Measurements from ENCODE around the gene PKP4.

DNA sequence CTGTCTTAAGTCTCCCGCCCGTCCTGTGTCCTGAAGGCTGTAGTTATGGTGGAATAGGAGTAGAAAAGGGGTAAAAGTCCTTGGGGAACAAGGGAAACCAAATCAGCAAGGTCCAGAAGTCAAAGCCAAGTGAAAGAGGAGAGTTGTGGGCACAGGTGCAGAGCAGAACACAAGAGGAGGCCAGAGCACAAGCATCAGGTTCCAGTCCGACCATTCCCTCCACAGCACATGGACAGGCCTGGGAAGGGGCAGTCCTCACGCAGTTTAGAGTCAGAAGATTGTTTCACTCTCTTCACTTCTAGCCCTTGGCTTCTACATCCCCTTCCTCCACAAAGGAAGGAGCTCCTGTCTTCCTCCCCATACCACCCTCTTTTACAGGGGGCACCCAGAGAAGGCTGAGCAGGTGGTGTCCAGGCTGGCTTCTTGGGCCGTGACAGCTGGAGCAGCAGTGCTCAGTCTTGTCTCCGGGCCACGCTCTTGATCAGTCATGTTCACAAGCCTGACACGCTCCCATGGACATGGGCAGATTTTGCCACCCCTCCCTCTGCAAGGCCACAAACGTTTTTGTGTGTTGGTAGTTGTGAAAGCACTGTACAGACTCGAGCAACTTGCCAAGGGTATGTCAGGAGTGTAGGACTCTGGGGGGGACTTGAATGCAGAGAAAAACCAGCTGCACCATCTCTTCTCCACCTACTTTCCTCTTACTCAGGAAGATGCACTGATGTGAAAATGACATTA lies 199.9 kb downstream of the PKP4 start:
- TF ChIP-seq, protein P1, sequence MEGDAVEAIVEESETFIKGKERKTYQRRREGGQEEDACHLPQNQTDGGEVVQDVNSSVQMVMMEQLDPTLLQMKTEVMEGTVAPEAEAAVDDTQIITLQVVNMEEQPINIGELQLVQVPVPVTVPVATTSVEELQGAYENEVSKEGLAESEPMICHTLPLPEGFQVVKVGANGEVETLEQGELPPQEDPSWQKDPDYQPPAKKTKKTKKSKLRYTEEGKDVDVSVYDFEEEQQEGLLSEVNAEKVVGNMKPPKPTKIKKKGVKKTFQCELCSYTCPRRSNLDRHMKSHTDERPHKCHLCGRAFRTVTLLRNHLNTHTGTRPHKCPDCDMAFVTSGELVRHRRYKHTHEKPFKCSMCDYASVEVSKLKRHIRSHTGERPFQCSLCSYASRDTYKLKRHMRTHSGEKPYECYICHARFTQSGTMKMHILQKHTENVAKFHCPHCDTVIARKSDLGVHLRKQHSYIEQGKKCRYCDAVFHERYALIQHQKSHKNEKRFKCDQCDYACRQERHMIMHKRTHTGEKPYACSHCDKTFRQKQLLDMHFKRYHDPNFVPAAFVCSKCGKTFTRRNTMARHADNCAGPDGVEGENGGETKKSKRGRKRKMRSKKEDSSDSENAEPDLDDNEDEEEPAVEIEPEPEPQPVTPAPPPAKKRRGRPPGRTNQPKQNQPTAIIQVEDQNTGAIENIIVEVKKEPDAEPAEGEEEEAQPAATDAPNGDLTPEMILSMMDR (IDR thresholded peaks at IDR 0.05; ENCODE audit: low read length), result no peak
- no peak for TF ChIP-seq EZH2 (IDR thresholded peaks at IDR 0.05; ENCODE audit: borderline replicate concordance, low read length)
